ENCODE results near the gene MAJIN.

DNA sequence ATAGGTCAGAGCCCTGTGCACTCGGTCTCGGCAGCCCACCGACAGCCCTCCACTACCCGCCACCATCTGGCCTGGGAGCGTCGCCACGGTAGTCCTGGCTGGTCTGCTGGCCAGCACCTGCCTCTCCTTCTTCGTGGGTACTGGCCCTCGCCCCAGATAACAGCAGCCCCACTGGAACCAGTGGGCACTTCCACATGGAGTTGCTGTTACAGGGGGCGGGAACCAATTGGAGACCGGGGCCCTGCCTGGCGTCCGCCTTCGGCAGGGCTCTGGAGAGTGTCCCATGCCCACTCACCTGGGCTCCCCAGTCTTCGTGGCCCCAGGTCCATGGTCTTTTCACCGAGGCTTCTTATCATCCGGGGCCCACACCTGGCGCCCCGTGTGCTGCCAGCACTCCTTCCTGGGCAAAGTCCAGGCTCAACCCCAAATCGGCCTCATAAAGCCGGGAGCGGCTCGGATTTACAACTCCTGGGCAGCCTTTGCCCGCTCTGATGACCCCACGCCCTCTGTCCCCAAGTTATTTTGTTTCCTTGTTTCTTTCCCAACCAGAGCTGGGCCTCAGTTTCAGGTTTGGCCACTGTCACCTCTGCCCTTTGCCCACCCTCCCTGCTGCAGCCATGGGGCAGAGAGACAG is 80.6 kb downstream of the MAJIN start:
- TF ChIP-seq, protein P1, sequence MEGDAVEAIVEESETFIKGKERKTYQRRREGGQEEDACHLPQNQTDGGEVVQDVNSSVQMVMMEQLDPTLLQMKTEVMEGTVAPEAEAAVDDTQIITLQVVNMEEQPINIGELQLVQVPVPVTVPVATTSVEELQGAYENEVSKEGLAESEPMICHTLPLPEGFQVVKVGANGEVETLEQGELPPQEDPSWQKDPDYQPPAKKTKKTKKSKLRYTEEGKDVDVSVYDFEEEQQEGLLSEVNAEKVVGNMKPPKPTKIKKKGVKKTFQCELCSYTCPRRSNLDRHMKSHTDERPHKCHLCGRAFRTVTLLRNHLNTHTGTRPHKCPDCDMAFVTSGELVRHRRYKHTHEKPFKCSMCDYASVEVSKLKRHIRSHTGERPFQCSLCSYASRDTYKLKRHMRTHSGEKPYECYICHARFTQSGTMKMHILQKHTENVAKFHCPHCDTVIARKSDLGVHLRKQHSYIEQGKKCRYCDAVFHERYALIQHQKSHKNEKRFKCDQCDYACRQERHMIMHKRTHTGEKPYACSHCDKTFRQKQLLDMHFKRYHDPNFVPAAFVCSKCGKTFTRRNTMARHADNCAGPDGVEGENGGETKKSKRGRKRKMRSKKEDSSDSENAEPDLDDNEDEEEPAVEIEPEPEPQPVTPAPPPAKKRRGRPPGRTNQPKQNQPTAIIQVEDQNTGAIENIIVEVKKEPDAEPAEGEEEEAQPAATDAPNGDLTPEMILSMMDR (IDR thresholded peaks at IDR 0.05) = no peak
- no peak for TF ChIP-seq POLR2A (IDR thresholded peaks at IDR 0.05)

All from heart left ventricle (tissue), 13 donors.